ENCODE data around the gene BNC2.

The BNC2 gene

GRCh38 chr9:16496908-16497307, 373.6 kb downstream of the BNC2 start:
- no peak for DNase-seq (ENCODE audit: low read depth in 1 of 2, low spot score in 1 of 2)
- Histone ChIP-seq H3K27ac (replicated peaks) (no peak overlapping the region), H3K4me3 (replicated peaks; ENCODE audit: insufficient read depth, low read length) (no peak overlapping the region), H3K27me3 (ENCODE audit: insufficient read depth, poor library complexity, severe bottlenecking) (no peaks in the 10 kb centered on the region)
- TF ChIP-seq GABPA (IDR thresholded peaks at IDR 0.05; ENCODE audit: low read depth), result no peak
- TF ChIP-seq POLR2AphosphoS5 (IDR thresholded peaks at IDR 0.05; ENCODE audit: low read depth), result no peak
- TF ChIP-seq, protein P1, sequence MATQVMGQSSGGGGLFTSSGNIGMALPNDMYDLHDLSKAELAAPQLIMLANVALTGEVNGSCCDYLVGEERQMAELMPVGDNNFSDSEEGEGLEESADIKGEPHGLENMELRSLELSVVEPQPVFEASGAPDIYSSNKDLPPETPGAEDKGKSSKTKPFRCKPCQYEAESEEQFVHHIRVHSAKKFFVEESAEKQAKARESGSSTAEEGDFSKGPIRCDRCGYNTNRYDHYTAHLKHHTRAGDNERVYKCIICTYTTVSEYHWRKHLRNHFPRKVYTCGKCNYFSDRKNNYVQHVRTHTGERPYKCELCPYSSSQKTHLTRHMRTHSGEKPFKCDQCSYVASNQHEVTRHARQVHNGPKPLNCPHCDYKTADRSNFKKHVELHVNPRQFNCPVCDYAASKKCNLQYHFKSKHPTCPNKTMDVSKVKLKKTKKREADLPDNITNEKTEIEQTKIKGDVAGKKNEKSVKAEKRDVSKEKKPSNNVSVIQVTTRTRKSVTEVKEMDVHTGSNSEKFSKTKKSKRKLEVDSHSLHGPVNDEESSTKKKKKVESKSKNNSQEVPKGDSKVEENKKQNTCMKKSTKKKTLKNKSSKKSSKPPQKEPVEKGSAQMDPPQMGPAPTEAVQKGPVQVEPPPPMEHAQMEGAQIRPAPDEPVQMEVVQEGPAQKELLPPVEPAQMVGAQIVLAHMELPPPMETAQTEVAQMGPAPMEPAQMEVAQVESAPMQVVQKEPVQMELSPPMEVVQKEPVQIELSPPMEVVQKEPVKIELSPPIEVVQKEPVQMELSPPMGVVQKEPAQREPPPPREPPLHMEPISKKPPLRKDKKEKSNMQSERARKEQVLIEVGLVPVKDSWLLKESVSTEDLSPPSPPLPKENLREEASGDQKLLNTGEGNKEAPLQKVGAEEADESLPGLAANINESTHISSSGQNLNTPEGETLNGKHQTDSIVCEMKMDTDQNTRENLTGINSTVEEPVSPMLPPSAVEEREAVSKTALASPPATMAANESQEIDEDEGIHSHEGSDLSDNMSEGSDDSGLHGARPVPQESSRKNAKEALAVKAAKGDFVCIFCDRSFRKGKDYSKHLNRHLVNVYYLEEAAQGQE (IDR thresholded peaks at IDR 0.05; ENCODE audit: insufficient replicate concordance, low read depth), result no peak
- TF ChIP-seq, protein P2, sequence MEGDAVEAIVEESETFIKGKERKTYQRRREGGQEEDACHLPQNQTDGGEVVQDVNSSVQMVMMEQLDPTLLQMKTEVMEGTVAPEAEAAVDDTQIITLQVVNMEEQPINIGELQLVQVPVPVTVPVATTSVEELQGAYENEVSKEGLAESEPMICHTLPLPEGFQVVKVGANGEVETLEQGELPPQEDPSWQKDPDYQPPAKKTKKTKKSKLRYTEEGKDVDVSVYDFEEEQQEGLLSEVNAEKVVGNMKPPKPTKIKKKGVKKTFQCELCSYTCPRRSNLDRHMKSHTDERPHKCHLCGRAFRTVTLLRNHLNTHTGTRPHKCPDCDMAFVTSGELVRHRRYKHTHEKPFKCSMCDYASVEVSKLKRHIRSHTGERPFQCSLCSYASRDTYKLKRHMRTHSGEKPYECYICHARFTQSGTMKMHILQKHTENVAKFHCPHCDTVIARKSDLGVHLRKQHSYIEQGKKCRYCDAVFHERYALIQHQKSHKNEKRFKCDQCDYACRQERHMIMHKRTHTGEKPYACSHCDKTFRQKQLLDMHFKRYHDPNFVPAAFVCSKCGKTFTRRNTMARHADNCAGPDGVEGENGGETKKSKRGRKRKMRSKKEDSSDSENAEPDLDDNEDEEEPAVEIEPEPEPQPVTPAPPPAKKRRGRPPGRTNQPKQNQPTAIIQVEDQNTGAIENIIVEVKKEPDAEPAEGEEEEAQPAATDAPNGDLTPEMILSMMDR (IDR thresholded peaks at IDR 0.05; ENCODE audit: insufficient read depth, low read length), result no peak
- no peak for TF ChIP-seq SPI1 (IDR thresholded peaks at IDR 0.05; ENCODE audit: borderline replicate concordance, low read depth)

DNA sequence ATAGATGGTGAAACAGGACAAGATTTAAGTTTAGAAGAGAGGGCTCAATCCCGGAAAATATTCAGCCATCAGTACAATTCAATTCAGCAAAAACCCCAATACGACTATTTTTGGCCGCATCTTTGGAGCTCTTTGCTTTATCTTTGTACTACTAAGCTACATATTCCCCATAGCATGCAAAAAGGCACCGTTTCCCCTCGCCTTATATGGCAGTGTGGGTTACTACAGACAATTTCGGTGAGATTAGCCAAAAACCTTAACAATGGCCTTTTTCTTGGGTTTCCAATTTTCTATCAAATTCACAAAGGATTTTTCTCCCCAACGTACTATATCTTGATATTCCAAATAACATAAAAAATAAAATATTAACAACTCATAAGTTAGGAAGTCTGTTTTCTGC, 382.6 kb downstream of the BNC2 start:
- no peaks in the 10 kb centered on the region for H3K27me3 ChIP-seq (ENCODE audit: insufficient read depth, poor library complexity, severe bottlenecking)
- no peak overlapping the region for H3K27ac ChIP-seq (replicated peaks)
- DNase-seq (ENCODE audit: low read depth in 1 of 2, low spot score in 1 of 2), result no peak
- no peak for TF ChIP-seq GABPA (IDR thresholded peaks at IDR 0.05; ENCODE audit: low read depth)
- TF ChIP-seq SPI1 (IDR thresholded peaks at IDR 0.05; ENCODE audit: borderline replicate concordance, low read depth), result no peak
- TF ChIP-seq POLR2AphosphoS5 (IDR thresholded peaks at IDR 0.05; ENCODE audit: low read depth), result no peak
- H3K4me3 ChIP-seq (replicated peaks; ENCODE audit: insufficient read depth, low read length), result no peak overlapping the region

DNA sequence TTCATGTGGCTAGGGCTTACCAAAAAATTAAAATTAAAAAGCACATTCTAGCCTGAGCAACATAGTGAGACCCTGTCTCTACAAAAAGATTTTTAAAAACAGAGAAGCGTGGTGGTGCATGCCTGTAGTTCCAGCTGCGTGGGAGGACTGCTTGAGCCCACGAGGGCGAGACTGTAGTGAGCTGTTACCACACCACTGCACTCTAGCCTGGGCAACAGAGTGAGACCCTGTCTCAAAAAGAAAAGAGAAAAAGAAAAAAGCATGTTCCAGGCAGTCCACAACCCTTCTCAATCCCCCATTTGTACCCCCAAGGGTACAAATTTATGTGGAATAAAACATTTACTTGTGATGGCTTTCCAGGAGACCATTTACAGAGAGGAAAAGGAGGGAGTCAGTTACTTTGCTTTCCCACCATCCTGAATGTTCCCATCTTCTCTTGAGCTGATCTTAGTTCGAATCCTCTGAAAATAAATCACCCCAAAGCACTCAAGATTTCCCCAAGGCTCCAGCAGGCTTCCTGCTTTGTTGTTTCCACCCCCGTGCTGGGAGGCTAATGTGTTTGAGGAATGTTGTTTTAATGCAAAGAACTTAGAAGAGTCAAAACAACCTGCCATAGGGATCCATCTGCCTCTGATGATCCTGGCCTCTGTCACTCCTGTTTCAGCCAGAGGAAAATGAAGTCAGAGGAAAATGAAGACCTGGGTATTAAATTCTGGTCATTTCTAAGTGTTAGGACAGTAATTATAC, 384.7 kb downstream of the BNC2 start:
- Histone ChIP-seq H3K27me3 (ENCODE audit: insufficient read depth, poor library complexity, severe bottlenecking) (no peaks in the 10 kb centered on the region), H3K4me3 (replicated peaks; ENCODE audit: insufficient read depth, low read length) (no peak overlapping the region), H3K27ac (replicated peaks) (no peak overlapping the region)
- TF ChIP-seq, protein P1 (IDR thresholded peaks at IDR 0.05; ENCODE audit: insufficient replicate concordance, low read depth), result no peak
- TF ChIP-seq POLR2AphosphoS5 (IDR thresholded peaks at IDR 0.05; ENCODE audit: low read depth), result no peak
- TF ChIP-seq GABPA (IDR thresholded peaks at IDR 0.05; ENCODE audit: low read depth), result no peak
- TF ChIP-seq, protein P2 (IDR thresholded peaks at IDR 0.05; ENCODE audit: insufficient read depth, low read length), result no peak
- TF ChIP-seq SPI1 (IDR thresholded peaks at IDR 0.05; ENCODE audit: borderline replicate concordance, low read depth), result no peak
- DNase-seq (ENCODE audit: low read depth in 1 of 2, low spot score in 1 of 2), result no peak

DNA sequence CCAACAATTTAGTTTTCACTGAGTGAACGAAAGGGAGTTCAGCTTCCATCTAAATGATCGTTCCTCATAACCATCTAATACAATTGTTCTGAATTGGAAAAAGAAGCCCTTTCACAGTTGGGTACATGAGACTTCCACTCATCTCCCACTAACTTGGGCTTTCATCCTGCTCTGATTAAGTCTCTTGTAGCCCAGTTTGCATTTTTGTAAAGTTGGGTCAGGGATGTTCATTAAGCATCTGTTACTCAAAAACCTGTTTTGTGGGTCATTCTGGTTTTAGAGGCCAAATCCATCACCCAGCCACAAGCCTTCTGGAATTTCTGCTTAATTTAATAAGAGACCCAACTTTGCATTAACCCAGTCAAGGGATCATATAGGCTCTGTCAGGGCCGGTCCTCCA, 385.3 kb downstream of the BNC2 start:
- no peaks in the 10 kb centered on the region for H3K27me3 ChIP-seq (ENCODE audit: insufficient read depth, poor library complexity, severe bottlenecking)
- H3K27ac ChIP-seq (replicated peaks), result no peak overlapping the region
- no peak for TF ChIP-seq GABPA (IDR thresholded peaks at IDR 0.05; ENCODE audit: low read depth)
- no peak for TF ChIP-seq SPI1 (IDR thresholded peaks at IDR 0.05; ENCODE audit: borderline replicate concordance, low read depth)
- no peak for TF ChIP-seq POLR2AphosphoS5 (IDR thresholded peaks at IDR 0.05; ENCODE audit: low read depth)
- TF ChIP-seq, protein P1 (IDR thresholded peaks at IDR 0.05; ENCODE audit: insufficient replicate concordance, low read depth), result no peak
- TF ChIP-seq, protein P2 (IDR thresholded peaks at IDR 0.05; ENCODE audit: insufficient read depth, low read length), result no peak
- H3K4me3 ChIP-seq (replicated peaks; ENCODE audit: insufficient read depth, low read length), result no peak overlapping the region
- DNase-seq (ENCODE audit: low read depth in 1 of 2, low spot score in 1 of 2), result no peak
